Gastroesophageal sphincter (tissue), 4 donors: ENCODE measurements around the gene TMEM82. TPM values are rescaled to one million over a fixed set of nuclear protein-coding genes. Genes with fewer than 3 reads are reported as not detected.

ENCODE experiments used
- ATAC-seq: fragments of 150-250 bp; one replicate; pipeline ENCODE4 v1.9.1; 2016; ENCODE audit warnings: mild to moderate bottlenecking, moderate library complexity
- H3K27ac ChIP-seq, 4 donors: fragments of 200-600 bp; sonication (generic) in 3 of 4; 1 replicate in 3 of 4; 2 replicates in 1 of 4; pipeline ENCODE4 v1.5.1; 2016 to 2019
- H3K27me3 ChIP-seq: fragments of 200-600 bp; sonication (generic); one replicate; pipeline ENCODE4 v1.5.1; 2019
- H3K36me3 ChIP-seq, 2 donors: fragments of 200-600 bp; sonication (generic); one replicate each; pipeline ENCODE4 v1.5.1; 2019; ENCODE audit warnings: control low read depth in 1 of 2
- H3K4me1 ChIP-seq, 3 donors: fragments of 200-600 bp; sonication (generic); 1 replicate in 2 of 3; 2 replicates in 1 of 3; pipeline ENCODE4 v1.5.1; 2016 to 2019; ENCODE audit warnings: control low read depth in 2 of 3
- H3K4me3 ChIP-seq, 2 donors: fragments of 200-600 bp; sonication (generic); one replicate each; pipeline ENCODE4 v1.5.1; 2019; ENCODE audit warnings: mild to moderate bottlenecking in 1 of 2, moderate library complexity in 1 of 2
- H3K9me3 ChIP-seq, 3 donors: fragments of 200-600 bp; sonication (generic); one replicate each; pipeline ENCODE4 v1.5.1; 2017 to 2019; ENCODE audit warnings: control low read depth in 2 of 3
- EP300 ChIP-seq: sonication (generic); formaldehyde crosslinking; IDR thresholded peaks from one replicate; pipeline ENCODE4 v1.6.1; 2017; ENCODE audit warnings: antibody characterized with exemption, mild to moderate bottlenecking
- POLR2A ChIP-seq, 2 donors: fragments of 450-650 bp; IDR thresholded peaks; one replicate each; pipeline ENCODE4 v1.6.1; 2017; ENCODE audit warnings: antibody characterized with exemption in 2 of 2, mild to moderate bottlenecking in 2 of 2, moderate library complexity in 1 of 2
- POLR2AphosphoS5 ChIP-seq: sonication (generic); formaldehyde crosslinking; IDR thresholded peaks from one replicate; pipeline ENCODE4 v1.6.1; 2017; ENCODE audit warnings: antibody characterized with exemption
- WGBS, 2 donors: methylation state at CpG; one replicate each; pipeline ENCODE4 v1.1.5; 2018; ENCODE audit warnings: low coverage in 1 of 2; 5-methylcytosine and 5-hydroxymethylcytosine counted together
- total RNA-seq, 4 donors: library from RNA; depleted of rRNA; stranded (reverse); fragments of >200 nt; gene quantifications; one replicate each; pipeline ENCODE4 v1.1.0, GENCODE V29; 2016
- TF ChIP-seq, protein P1 (sequence below), 4 experiments: fragments of 200-600 bp in 2 of 4; fragments of 450-650 bp in 2 of 4; sonication (generic) in 1 of 4; IDR thresholded peaks; one replicate each; pipeline ENCODE4 v1.5.1; 2017 to 2019; ENCODE audit warnings: antibody characterized with exemption in 4 of 4, mild to moderate bottlenecking in 2 of 4, moderate library complexity in 2 of 4

TMEM82 gene
- total RNA-seq, 4 donors from 2014 or later: not detected

DNA sequence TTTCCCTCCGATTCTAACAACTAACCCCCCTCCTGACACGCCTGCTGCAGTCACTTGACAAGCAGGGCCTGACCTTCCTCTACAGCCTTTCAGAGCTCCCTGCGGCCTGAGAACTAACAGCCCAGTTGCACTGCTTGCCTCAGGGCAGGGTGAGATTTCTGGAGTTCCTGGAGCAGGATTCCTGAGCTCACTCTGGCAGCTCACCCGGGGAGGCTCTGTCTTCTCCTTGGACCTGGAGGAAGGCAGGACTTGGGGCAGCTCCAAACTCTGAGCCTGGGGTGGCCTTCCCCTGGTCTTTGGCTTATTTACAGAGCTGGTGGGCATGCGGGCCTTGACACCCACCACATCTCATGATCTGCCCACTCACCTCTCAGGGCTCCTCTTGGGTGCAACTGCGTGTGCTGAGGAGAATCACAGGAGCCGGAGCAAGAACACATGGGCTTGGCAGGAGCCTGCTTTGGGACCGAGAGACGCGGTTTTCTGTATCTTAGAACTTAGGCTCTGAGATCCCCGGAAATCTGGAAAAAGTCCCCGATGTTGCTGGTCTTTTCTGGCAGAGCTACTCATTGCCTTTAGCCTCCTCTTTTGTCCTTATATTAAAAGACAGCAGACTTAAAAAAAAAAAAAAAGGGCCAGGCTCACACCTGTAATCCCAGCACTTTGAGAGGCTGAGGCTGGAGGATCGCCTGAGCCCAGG lies 19.3 kb upstream of the TMEM82 start:
- Histone ChIP-seq H3K4me3 (no peak overlapping the region), H3K27me3 (no peaks in the 10 kb centered on the region), H3K4me1 (peaks cover 0 to 8% (median 0%) of the 10 kb centered on the region in 3 donors), H3K36me3 (peaks cover 0 to 98% of the 10 kb centered on the region in 2 donors), H3K9me3 (no peaks in the 10 kb centered on the region), H3K27ac (no peak overlapping the region)
- 72 to 75% methylated on average over 4 to 7 of the region's 13 CpGs for WGBS, 2 donors
- no peak for ATAC-seq
- TF ChIP-seq, protein P1, sequence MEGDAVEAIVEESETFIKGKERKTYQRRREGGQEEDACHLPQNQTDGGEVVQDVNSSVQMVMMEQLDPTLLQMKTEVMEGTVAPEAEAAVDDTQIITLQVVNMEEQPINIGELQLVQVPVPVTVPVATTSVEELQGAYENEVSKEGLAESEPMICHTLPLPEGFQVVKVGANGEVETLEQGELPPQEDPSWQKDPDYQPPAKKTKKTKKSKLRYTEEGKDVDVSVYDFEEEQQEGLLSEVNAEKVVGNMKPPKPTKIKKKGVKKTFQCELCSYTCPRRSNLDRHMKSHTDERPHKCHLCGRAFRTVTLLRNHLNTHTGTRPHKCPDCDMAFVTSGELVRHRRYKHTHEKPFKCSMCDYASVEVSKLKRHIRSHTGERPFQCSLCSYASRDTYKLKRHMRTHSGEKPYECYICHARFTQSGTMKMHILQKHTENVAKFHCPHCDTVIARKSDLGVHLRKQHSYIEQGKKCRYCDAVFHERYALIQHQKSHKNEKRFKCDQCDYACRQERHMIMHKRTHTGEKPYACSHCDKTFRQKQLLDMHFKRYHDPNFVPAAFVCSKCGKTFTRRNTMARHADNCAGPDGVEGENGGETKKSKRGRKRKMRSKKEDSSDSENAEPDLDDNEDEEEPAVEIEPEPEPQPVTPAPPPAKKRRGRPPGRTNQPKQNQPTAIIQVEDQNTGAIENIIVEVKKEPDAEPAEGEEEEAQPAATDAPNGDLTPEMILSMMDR (IDR thresholded peaks at IDR 0.05): no peak
- TF ChIP-seq POLR2AphosphoS5 (no peak), EP300 (no peak), POLR2A (IDR thresholded peaks at IDR 0.05) (no peak)

DNA sequence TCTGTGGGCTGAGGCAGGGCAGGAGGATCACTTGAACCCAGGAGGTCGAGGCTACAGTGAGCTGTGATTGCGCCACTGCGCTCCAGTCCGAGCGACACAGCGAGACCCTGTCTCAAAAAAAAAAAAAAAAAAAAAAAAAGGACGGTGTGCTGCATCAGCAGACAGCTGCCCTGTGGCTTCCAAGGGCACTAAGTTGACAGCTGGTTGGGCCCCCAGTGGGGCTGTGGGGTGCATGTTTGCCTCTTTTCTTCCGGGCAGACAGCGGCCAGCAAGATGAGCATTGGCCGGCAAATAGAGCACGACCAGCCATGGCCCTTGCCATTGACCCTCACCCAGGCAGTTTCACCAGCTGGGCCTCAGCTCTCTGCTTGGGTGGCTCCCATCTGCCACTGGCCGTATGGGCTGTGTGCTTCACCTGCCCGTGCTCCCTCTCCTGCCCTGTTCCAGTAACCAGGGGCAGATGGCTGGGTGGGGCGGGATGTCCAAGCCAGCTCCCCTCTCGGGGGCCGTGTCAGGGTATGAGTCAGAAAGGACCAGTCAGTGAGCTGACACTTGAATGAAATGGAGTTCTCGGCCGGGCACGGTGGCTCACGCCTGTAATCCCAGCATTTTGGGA lies 18.6 kb upstream of the TMEM82 start:
- TF ChIP-seq EP300 (no peak), POLR2AphosphoS5 (no peak), POLR2A (IDR thresholded peaks at IDR 0.05) (no peak)
- TF ChIP-seq, protein P1 (IDR thresholded peaks at IDR 0.05): no peak
- no peak for ATAC-seq
- no peaks in the 10 kb centered on the region for H3K9me3 ChIP-seq
- H3K27me3 ChIP-seq: no peaks in the 10 kb centered on the region
- H3K27ac ChIP-seq: no peak overlapping the region
- H3K4me3 ChIP-seq: no peak overlapping the region
- WGBS, 2 donors: 82 to 87% methylated on average over 2 to 4 of the region's 20 CpGs
- H3K4me1 ChIP-seq: peaks cover 0 to under 1% (median 0%) of the 10 kb centered on the region in 3 donors
- peaks cover 0 to 98% of the 10 kb centered on the region in 2 donors for H3K36me3 ChIP-seq

DNA sequence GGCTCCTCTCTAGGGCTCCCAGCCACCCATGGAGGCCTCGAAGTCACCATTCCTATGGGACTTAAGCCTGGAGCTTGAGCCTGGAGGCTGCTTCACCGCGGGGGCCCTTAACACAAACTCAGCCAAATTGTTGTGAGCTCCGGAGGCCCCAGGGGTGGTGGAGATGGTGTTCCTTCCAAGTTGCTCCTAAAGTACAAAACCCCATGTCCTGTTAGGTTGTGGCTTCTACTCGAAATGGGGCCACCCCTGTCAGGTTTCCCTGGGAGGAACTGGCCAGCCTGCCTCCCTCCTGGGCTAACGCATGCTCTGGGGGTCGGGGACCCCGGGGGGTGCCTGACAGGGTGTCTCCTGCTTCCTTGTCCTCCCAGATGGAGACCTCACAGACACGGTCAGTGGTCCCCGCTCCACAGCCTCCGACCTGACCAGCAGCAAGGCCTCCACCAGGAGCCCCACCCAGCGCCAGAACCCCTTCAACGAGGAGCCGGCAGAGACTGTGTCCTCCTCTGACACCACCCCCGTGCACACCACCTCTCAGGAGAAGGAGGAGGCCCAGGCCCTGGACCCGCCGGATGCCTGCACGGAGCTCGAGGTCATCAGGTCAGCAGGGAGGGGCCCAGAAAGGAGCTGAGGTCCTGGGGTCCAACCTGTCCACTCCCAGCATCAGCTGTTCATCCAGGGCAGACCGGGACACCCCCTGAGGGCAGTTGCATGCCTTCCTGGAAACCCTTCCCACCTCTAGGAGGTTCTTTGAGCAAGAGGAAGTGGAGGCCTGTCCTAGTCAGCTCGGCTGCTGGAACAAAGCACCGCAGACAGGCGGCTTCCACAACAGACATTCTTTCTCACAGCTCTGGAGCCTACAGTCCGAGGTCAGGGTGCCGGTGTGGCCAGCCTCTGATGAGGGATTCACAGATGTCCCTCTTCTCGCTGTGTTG lies 17.1 kb upstream of the TMEM82 start:
- Histone ChIP-seq H3K4me3 (no peak overlapping the region), H3K9me3 (no peaks in the 10 kb centered on the region), H3K27me3 (no peaks in the 10 kb centered on the region), H3K4me1 (no peaks in the 10 kb centered on the region), H3K36me3 (peaks cover 0 to 98% of the 10 kb centered on the region in 2 donors), H3K27ac (no peak overlapping the region)
- no peak for TF ChIP-seq POLR2AphosphoS5
- TF ChIP-seq, protein P1 (IDR thresholded peaks at IDR 0.05): no peak
- TF ChIP-seq POLR2A (IDR thresholded peaks at IDR 0.05): no peak
- WGBS, 2 donors: 67 to 88% methylated on average over 3 to 5 of the region's 26 CpGs
- ATAC-seq: no peak

DNA sequence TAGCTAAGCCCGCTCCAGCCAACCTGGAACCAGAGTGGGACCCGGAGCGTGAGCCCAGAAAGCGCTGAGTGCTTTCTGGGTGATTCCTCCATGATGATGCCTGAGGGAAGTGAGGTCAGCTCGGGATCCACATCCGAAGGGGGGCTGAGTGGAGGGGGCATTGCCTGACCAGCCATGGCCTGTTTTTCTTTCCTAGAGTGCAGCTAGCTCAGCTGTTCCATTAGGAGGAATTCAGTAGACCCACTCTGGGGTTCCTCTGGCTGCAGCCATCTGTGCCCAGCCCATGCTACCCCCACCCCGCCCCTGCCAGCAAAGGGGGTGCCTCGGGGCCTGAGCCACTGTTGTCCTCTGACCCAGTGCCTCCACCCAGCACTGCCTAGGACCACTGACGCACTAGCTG lies 15.8 kb upstream of the TMEM82 start:
- Histone ChIP-seq H3K27me3 (no peaks in the 10 kb centered on the region), H3K36me3 (peaks cover 0 to 98% of the 10 kb centered on the region in 2 donors), H3K9me3 (no peaks in the 10 kb centered on the region), H3K4me1 (no peaks in the 10 kb centered on the region), H3K27ac (no peak overlapping the region), H3K4me3 (no peak overlapping the region)
- no peak for ATAC-seq
- TF ChIP-seq, protein P1 (IDR thresholded peaks at IDR 0.05): no peak
- TF ChIP-seq EP300 (no peak), POLR2A (IDR thresholded peaks at IDR 0.05) (no peak), POLR2AphosphoS5 (no peak)
- 80% methylated on average over 6 of the region's 9 CpGs; no CpG with 5 or more reads in 1 of the 2 donors for WGBS, 2 donors
